Esophagus muscularis mucosa (tissue), 4 donors: ENCODE results near the gene LHPP. TPM values are rescaled to one million over a fixed set of nuclear protein-coding genes. Genes with fewer than 3 reads are reported as not detected.

Experiments used
- DNase-seq: peaks from one replicate; pipeline ENCODE4 v3.0.0-alpha.2; 2017; ENCODE audit errors: extremely low spot score
- H3K27ac ChIP-seq, 4 donors: fragments of 200-600 bp; sonication (generic); replicated peaks in 1 of 4; 1 replicate in 3 of 4; 2 replicates in 1 of 4; pipeline ENCODE4 v1.5.1; 2016 to 2019; ENCODE audit warnings: mild to moderate bottlenecking in 1 of 4
- H3K27me3 ChIP-seq, 4 donors: fragments of 200-600 bp; sonication (generic); one replicate each; pipeline versions ENCODE4 v1.5.1 to v1.6.0; 2016 to 2019
- H3K36me3 ChIP-seq, 4 donors: fragments of 200-600 bp; sonication (generic); one replicate each; pipeline ENCODE4 v1.5.1; 2016 to 2019
- H3K4me1 ChIP-seq, 4 donors: fragments of 200-600 bp; sonication (generic); one replicate each; pipeline ENCODE4 v1.5.1; 2016 to 2019
- H3K4me3 ChIP-seq, 4 donors: fragments of 200-600 bp; sonication (generic); 1 replicate in 2 of 4; 2 replicates in 2 of 4; pipeline ENCODE4 v1.5.1; 2016 to 2019; ENCODE audit warnings: mild to moderate bottlenecking in 4 of 4, moderate library complexity in 1 of 4
- H3K9me3 ChIP-seq, 4 donors: fragments of 200-600 bp; sonication (generic); 1 replicate in 3 of 4; 2 replicates in 1 of 4; pipeline ENCODE4 v1.5.1; 2016 to 2019
- EP300 ChIP-seq: sonication (generic); formaldehyde crosslinking; IDR thresholded peaks from one replicate; pipeline ENCODE4 v1.6.1; 2017; ENCODE audit warnings: antibody characterized with exemption
- POLR2A ChIP-seq: fragments of 450-650 bp; IDR thresholded peaks from one replicate; pipeline ENCODE4 v1.6.1; 2017; ENCODE audit warnings: antibody characterized with exemption, moderate library complexity, mild to moderate bottlenecking, low read depth
- POLR2AphosphoS5 ChIP-seq, 2 donors: sonication (generic); formaldehyde crosslinking; IDR thresholded peaks; one replicate each; pipeline ENCODE4 v1.6.1; 2017; ENCODE audit warnings: antibody characterized with exemption in 2 of 2
- whole genome bisulfite sequencing: methylation state at CpG from one replicate; pipeline ENCODE4 v1.1.5; 2018; 5-methylcytosine and 5-hydroxymethylcytosine counted together
- intact Hi-C: fragments of 100-400 bp; cut with DNase I; formaldehyde crosslinking; loops from one replicate; pipeline ENCODE4 v1.15.1; 2023
- total RNA-seq, 4 donors: library from RNA; depleted of rRNA; stranded (reverse); fragments of >200 nt; gene quantifications; one replicate each; pipeline versions ENCODE4 v1.1.0 to v1.2.1, GENCODE V29; 2016
- TF ChIP-seq, protein P1 (sequence below), 3 experiments: fragments of 200-600 bp in 2 of 3; fragments of 450-650 bp in 1 of 3; sonication (generic) in 2 of 3; IDR thresholded peaks; one replicate each; pipeline ENCODE4 v1.5.1; 2017 to 2019; ENCODE audit warnings: antibody characterized with exemption in 3 of 3, mild to moderate bottlenecking in 2 of 3, moderate library complexity in 1 of 3

LHPP gene
- total RNA-seq, 4 donors from 2014 or later, result 10.8 to 20.9 (median 15.7) TPM

DNA sequence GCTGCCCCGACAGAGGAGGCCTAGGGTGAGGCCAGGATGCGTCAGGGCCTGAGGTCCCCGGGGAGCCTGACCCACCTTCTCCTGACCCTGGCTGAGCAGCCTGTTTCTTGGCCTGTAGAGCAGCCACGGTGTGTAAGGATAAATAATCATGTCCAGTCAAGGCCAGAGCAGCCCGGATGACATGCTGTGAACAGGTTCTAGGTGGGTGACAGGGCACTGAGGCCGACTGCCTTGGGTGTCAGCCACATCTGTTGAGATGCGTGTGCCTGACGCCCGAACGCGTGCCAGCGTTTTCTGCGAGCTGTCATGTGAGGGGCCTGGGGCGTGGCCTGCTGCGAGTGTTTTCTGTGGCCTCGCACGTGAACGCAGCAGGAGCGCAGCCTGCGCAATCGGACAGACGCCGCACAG, 164.2 kb downstream of the LHPP start:
- Histone ChIP-seq H3K27me3 (no peaks in the 10 kb centered on the region), H3K36me3 (peaks cover 0 to 21% (median 17%) of the 10 kb centered on the region in 4 donors), H3K9me3 (no peaks in the 10 kb centered on the region), H3K27ac (no peak overlapping the region), H3K4me1 (peaks cover 72 to 80% (median 78%) of the 10 kb centered on the region in 4 donors), H3K4me3 (no peak overlapping the region)
- intact Hi-C loops, result loop anchor here (5.0 kb wide), 1 partner anchor 84 kb away; no protein-coding TSS in a partner anchor
- no peak for DNase-seq
- TF ChIP-seq POLR2A, result no peak
- no peak for TF ChIP-seq EP300
- TF ChIP-seq, protein P1, sequence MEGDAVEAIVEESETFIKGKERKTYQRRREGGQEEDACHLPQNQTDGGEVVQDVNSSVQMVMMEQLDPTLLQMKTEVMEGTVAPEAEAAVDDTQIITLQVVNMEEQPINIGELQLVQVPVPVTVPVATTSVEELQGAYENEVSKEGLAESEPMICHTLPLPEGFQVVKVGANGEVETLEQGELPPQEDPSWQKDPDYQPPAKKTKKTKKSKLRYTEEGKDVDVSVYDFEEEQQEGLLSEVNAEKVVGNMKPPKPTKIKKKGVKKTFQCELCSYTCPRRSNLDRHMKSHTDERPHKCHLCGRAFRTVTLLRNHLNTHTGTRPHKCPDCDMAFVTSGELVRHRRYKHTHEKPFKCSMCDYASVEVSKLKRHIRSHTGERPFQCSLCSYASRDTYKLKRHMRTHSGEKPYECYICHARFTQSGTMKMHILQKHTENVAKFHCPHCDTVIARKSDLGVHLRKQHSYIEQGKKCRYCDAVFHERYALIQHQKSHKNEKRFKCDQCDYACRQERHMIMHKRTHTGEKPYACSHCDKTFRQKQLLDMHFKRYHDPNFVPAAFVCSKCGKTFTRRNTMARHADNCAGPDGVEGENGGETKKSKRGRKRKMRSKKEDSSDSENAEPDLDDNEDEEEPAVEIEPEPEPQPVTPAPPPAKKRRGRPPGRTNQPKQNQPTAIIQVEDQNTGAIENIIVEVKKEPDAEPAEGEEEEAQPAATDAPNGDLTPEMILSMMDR (IDR thresholded peaks at IDR 0.05), result no peak
- TF ChIP-seq POLR2AphosphoS5 (IDR thresholded peaks at IDR 0.05), result no peak
- WGBS, result 84% methylated on average over 10 of the region's 23 CpGs

DNA sequence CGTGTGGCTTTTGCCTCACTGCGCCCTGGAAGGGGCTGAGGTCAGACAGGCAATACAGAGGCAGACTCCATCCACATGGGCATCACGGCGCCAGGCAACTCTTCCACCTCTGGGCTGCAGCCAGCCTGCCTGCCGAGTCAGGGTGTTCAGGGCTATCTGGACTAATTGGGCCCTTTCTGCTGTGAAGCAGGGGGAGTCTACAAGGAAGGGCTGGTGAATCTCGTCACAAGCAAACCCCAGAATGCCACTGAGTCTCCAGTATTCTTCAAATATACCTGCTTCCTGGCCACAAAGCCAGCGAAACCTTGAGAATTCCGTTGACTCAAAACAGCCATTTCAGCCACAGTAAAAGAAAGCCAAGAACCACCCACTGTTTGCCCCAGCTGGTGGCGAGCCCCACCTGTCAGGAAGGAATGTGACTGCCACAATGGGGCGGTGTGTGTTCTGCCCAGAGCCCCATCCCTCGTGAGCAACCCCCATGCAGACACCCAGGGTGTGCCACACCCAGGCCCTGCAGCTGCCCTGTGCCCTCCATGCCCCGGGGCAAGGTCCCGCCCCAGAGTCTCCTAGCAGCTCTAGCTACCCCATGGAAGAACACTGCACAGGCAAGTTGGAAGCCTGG, 165.2 kb downstream of the LHPP start:
- Histone ChIP-seq H3K27me3 (no peaks in the 10 kb centered on the region), H3K9me3 (no peaks in the 10 kb centered on the region), H3K4me1 (peaks cover 72 to 80% (median 78%) of the 10 kb centered on the region in 4 donors), H3K36me3 (peaks cover 0 to 18% (median 15%) of the 10 kb centered on the region in 4 donors), H3K4me3 (no peak overlapping the region), H3K27ac (peak overlapping the region in 1 of 4 donors; percentile 59)
- 66% methylated on average over 4 of the region's 13 CpGs for WGBS
- DNase-seq, result no peak
- intact Hi-C loops, result loop anchor here (5.0 kb wide), 1 partner anchor 85 kb away; no protein-coding TSS in a partner anchor
- TF ChIP-seq, protein P1 (IDR thresholded peaks at IDR 0.05), result no peak

DNA sequence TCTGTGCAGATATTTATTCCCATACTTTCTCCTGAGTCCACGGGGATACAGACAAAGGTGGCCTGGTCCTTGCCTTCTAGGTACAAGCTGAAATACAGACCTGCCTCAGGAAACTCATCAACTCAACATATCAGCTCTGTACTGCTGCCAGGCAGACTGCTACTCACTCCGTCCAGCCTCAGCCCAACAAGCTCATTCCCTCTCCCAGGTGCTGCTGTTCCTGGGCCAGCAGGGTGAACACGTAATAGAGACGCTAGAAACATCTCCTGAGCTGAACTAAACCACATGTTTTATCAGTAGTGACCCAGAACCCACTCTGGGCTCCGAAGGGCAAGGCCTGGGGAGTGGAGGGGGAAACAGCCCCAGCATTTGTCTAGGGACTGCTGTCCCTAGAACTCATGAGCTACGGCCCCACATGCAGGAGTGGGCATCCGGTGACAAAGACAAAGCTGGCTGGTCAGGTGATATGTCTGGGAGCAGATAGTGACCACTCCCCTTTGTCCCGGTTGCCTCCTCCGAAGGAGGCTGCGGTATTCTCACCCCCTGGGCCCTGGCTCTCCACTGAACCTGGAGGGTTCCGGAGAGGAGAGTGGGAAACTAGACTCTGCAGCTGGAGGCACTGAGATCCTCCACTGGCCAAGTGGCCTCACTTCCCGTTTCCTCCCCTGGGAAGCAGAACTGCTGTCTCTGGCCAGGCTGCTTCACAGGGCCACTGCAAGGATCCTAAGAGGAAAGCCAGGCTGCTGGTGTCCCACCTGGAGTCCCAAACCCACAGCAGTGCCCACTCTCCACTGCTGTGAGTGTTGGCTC, 166.4 kb downstream of the LHPP start:
- H3K36me3 ChIP-seq, result peaks cover 0 to 10% (median 6%) of the 10 kb centered on the region in 4 donors
- TF ChIP-seq POLR2AphosphoS5 (IDR thresholded peaks at IDR 0.05), result no peak
- TF ChIP-seq, protein P1 (IDR thresholded peaks at IDR 0.05), result no peak
- H3K27ac ChIP-seq, result peak overlapping the region; percentile 9 to 59 (median 41)
- H3K27me3 ChIP-seq, result no peaks in the 10 kb centered on the region
- WGBS, result 65% methylated on average over 11 of the region's 12 CpGs
- H3K4me1 ChIP-seq, result peaks cover 75 to 83% (median 78%) of the 10 kb centered on the region in 4 donors
- intact Hi-C loops, result loop anchor here (5.0 kb wide), 1 partner anchor 86 kb away; no protein-coding TSS in a partner anchor
- no peak overlapping the region for H3K4me3 ChIP-seq
- no peak for DNase-seq
- no peaks in the 10 kb centered on the region for H3K9me3 ChIP-seq

DNA sequence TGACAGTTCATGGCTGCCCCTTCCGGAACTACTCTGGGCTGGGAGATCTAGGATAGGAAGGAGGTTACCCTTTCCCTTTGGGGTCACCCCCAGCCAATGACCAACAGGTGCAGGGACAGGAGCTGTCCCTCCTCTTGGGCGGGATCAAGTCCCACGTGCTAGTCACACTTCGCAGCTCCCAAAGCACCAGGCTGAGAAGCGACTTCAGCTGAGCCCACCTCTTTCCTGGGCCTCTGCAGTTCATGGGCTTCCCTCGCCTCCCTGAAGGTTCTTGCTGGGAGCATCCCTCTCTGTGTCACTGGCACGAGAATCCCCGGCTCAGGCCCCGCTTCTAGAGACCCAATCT, 167.0 kb downstream of the LHPP start:
- Histone ChIP-seq H3K4me3 (no peak overlapping the region), H3K4me1 (peaks cover 75 to 83% (median 78%) of the 10 kb centered on the region in 4 donors), H3K27ac (peak overlapping the region; percentile 26 to 59 (median 41)), H3K36me3 (peaks cover 0 to 5% (median 2%) of the 10 kb centered on the region in 4 donors), H3K27me3 (no peaks in the 10 kb centered on the region), H3K9me3 (no peaks in the 10 kb centered on the region)
- intact Hi-C loops, result loop anchor here (5.0 kb wide), 1 partner anchor 86 kb away; no protein-coding TSS in a partner anchor
- DNase-seq, result no peak
- TF ChIP-seq POLR2A (no peak), POLR2AphosphoS5 (IDR thresholded peaks at IDR 0.05) (no peak), EP300 (no peak)
- TF ChIP-seq, protein P1 (IDR thresholded peaks at IDR 0.05), result no peak
- WGBS, result 91% methylated on average over 8 of the region's 9 CpGs
